PFSK-1 (cell line): ENCODE data around the gene MARCHF4.

ENCODE experiments used
- FOXP2 ChIP-seq: optimal IDR thresholded peaks from 2 replicates; pipeline ENCODE3; 2011; ENCODE audit warnings: borderline replicate concordance, control low read depth, inconsistent platforms; ENCODE audit not compliant: insufficient read depth; ENCODE audit errors: extremely low read length, extremely low read depth
- POLR2AphosphoS5 ChIP-seq: IDR thresholded peaks from 2 replicates; pipeline ENCODE4 v1.6.1; 2012; ENCODE audit warnings: low read depth, mild to moderate bottlenecking, control low read depth, low read length, moderate library complexity
- SIN3A ChIP-seq: IDR thresholded peaks from 2 replicates; pipeline ENCODE4 v1.6.1; 2012; ENCODE audit warnings: mild to moderate bottlenecking, low read length, moderate library complexity, borderline replicate concordance; ENCODE audit not compliant: insufficient read depth
- TAF1 ChIP-seq: IDR thresholded peaks from 2 replicates; pipeline ENCODE4 v1.6.1; 2012; ENCODE audit warnings: low read length, control low read depth, borderline replicate concordance; ENCODE audit not compliant: insufficient read depth
- TF ChIP-seq, protein P1 (sequence below), 2 experiments: IDR thresholded peaks; 2 replicates each; pipeline versions ENCODE4 v1.6.1 to v1.8.0; 2011 to 2012; ENCODE audit warnings: low read depth in 2 of 2, low read length in 2 of 2, control low read depth in 1 of 2, inconsistent platforms in 1 of 2, mild to moderate bottlenecking in 1 of 2, moderate library complexity in 1 of 2; ENCODE audit not compliant: insufficient read depth in 1 of 2

Gene MARCHF4

GRCh38 chr2:216363221-216363620, 9.1 kb downstream of the MARCHF4 start:
- TF ChIP-seq POLR2AphosphoS5: no peak
- no peak for TF ChIP-seq TAF1
- TF ChIP-seq SIN3A: no peak
- TF ChIP-seq, protein P1, sequence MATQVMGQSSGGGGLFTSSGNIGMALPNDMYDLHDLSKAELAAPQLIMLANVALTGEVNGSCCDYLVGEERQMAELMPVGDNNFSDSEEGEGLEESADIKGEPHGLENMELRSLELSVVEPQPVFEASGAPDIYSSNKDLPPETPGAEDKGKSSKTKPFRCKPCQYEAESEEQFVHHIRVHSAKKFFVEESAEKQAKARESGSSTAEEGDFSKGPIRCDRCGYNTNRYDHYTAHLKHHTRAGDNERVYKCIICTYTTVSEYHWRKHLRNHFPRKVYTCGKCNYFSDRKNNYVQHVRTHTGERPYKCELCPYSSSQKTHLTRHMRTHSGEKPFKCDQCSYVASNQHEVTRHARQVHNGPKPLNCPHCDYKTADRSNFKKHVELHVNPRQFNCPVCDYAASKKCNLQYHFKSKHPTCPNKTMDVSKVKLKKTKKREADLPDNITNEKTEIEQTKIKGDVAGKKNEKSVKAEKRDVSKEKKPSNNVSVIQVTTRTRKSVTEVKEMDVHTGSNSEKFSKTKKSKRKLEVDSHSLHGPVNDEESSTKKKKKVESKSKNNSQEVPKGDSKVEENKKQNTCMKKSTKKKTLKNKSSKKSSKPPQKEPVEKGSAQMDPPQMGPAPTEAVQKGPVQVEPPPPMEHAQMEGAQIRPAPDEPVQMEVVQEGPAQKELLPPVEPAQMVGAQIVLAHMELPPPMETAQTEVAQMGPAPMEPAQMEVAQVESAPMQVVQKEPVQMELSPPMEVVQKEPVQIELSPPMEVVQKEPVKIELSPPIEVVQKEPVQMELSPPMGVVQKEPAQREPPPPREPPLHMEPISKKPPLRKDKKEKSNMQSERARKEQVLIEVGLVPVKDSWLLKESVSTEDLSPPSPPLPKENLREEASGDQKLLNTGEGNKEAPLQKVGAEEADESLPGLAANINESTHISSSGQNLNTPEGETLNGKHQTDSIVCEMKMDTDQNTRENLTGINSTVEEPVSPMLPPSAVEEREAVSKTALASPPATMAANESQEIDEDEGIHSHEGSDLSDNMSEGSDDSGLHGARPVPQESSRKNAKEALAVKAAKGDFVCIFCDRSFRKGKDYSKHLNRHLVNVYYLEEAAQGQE (IDR thresholded peaks at IDR 0.05; ENCODE audit: insufficient read depth in 1 of 2, low read depth in 2 of 2, low read length in 2 of 2): no peak
- no peak for TF ChIP-seq FOXP2

- TF ChIP-seq SIN3A: no peak
- TF ChIP-seq, protein P1 (IDR thresholded peaks at IDR 0.05; ENCODE audit: insufficient read depth in 1 of 2, low read depth in 2 of 2, low read length in 2 of 2): no peak
- TF ChIP-seq POLR2AphosphoS5: no peak
- TF ChIP-seq FOXP2: no peak
- no peak for TF ChIP-seq TAF1
Observed at GRCh38 chr2:216362730-216363129, 9.6 kb downstream of the MARCHF4 start.

- no peak for TF ChIP-seq FOXP2
- no peak for TF ChIP-seq TAF1
- no peak for TF ChIP-seq POLR2AphosphoS5
- no peak for TF ChIP-seq SIN3A
- TF ChIP-seq, protein P1 (IDR thresholded peaks at IDR 0.05; ENCODE audit: insufficient read depth in 1 of 2, low read depth in 2 of 2, low read length in 2 of 2): no peak
Observed at GRCh38 chr2:216355711-216356110, 16.6 kb downstream of the MARCHF4 start.

DNA sequence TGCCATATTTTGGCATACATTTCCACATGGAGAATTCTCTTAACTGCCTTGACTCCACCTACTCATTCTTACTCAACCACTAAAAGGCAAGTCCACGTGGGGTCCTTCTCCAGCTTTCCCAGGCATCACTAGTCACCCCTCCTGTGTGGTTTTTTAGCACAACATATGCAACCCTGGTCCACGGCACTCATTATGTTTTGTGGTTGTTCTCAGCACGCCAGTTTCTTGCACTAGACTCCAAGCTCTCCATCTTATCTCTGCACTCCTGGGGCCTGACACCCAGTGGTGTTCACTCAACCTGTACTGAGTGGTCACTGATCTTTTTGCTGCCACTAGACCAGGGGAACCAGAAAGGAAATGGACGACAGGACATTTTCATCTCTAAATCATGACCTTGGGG, 18.0 kb downstream of the MARCHF4 start:
- TF ChIP-seq POLR2AphosphoS5: no peak
- no peak for TF ChIP-seq TAF1
- TF ChIP-seq, protein P1 (IDR thresholded peaks at IDR 0.05; ENCODE audit: insufficient read depth in 1 of 2, low read depth in 2 of 2, low read length in 2 of 2): no peak
- TF ChIP-seq FOXP2: no peak
- TF ChIP-seq SIN3A: no peak

DNA sequence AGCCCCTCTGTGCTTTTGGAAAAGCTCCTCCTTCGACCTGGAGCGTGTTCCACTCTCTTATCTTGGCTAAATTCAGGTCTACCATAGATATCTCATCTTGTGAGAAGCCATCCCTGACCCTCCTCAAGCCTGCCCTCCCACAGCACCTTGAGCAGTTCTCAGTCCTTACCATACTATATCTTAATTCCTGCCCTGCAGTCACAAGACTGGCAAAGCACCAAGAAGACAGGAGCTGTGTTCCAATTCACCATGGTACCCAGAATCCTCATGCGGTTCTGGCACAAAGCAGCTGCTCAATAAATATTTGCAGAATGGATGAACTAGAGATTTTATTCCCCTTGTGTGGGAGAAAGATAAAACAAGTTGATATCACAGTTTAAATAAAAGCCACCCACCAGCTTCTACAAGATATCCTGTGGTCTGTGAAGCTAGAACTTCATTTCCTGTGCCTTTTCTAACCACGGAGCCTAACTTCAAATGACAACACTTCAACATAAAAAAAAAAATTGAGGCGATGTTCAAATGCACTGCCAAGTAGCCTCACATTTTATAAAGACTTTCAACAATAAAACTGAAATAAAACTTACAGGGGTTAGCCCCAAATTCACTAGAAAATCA, 19.5 kb downstream of the MARCHF4 start:
- no peak for TF ChIP-seq TAF1
- no peak for TF ChIP-seq POLR2AphosphoS5
- no peak for TF ChIP-seq FOXP2
- TF ChIP-seq SIN3A: no peak
- TF ChIP-seq, protein P1 (IDR thresholded peaks at IDR 0.05; ENCODE audit: insufficient read depth in 1 of 2, low read depth in 2 of 2, low read length in 2 of 2): no peak
